Renal cortex interstitium (tissue), 11 donors: ENCODE data around the gene IL23A. TPM values are rescaled to one million over a fixed set of nuclear protein-coding genes. Genes with fewer than 3 reads are reported as not detected.
"Not testable (repeated sequence)": the region's sequence is repeated elsewhere in the genome, so short reads cannot be mapped to it uniquely, and the experiment has no call there.

Experiments used
- DNase-seq, 11 donors: peaks; one replicate each; pipeline ENCODE4 v3.0.0-alpha.2; 2013; ENCODE audit warnings: low read depth in 9 of 11, low spot score in 4 of 11; ENCODE audit errors: extremely low read depth in 1 of 11
- polyA plus RNA-seq, 3 donors: library from polyadenylated mRNA; unstranded; fragments of 120-200 nt; gene quantifications; one replicate each; pipeline ENCODE4 v1.2.1, GENCODE V29; 2013; ENCODE audit not compliant: insufficient read length in 3 of 3

Gene IL23A
- polyA plus RNA-seq, 3 donors: 0.67 to 1.2 (median 0.78) TPM

DNA sequence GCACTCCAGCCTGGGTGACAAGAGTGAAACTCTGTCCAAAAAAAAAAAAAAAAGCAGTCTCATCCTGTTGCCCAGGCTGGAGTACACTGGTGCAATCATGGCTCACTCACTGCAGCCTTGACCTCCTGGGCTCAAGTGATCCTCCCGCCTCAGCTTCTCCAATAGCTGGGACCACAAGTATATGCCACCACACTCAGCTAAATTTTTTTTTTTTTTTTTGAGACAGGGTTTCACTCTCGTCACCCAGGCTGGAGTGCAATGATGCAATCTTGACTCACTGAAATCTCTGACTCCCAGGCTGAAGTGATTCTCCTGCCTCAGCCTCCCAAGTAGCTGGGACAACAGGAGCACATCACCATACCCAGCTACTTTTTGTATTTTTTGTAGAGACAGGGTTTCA lies 17.7 kb upstream of the IL23A start:
- DNase-seq: no peak

GRCh38 chr12:56321610-56322009 lies 17.1 kb upstream of the IL23A start:
- not testable (repeated sequence) for DNase-seq

- no peak for DNase-seq
Observed at GRCh38 chr12:56324206-56324605, 14.5 kb upstream of the IL23A start.

DNA sequence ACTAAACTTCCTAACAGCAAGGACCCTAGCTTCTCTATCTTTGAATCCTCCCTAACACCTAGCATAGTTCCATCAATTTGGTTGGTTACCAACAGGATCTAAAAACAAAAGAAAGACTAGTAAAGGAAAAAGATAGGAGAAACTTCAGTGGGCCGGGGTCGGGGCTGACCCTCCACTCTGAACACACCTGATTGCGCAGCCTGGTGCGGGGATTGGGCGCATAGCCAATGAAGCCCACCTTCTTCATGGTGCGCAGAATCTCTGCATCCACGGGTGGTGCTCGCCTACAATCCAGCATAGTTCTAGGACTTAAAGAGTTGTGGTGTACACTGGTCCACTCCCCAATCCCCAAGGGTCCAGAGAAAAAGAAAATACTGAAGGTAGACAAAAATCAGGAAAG lies 12.6 kb upstream of the IL23A start:
- DNase-seq: no peak

DNA sequence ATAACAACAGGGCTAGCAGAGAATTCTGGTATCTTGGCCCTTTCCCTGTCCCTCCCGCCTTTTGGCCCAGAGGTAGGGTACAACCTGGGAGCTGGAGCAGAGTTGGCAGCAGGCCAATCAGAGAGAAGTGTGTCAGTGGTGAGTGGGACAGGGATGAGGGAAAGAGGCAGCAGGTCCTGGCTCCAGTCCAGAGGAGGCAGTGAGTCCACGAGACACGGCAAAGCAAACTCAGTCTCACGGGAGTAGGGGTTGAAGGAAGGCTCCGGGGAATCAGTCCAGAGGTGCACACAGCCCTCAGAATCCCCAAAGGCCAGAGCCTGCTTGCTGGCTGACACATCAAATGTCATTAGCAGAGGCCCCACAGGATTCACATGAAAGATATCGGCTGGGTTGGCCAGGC lies 12.2 kb upstream of the IL23A start:
- no peak for DNase-seq

DNA sequence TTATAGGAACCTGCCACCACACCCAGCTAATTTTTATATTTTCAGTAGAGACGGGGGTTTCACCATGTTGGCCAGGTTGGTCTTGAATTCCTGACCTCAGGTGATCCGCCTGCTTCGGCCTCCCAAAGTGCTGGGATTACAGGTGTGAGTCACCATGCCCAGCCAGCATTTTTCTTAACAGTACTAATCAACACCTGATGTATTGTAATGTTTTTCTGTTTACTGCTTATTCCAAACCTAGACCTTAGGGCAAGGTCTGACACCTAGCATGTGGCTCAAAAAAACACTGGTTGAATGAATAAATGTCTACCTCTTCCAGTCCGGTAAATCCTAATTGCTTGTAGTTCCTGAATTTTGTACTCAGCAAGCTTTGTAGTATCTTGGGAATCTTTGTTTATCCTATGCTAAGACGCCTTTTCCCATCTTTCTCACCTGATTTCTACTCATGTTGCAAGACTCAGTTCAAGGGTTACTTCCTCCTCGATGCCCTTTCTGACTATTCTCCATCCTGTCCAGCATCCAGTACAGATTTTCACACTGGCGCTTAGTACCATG lies 7.7 kb upstream of the IL23A start:
- no peak for DNase-seq

DNA sequence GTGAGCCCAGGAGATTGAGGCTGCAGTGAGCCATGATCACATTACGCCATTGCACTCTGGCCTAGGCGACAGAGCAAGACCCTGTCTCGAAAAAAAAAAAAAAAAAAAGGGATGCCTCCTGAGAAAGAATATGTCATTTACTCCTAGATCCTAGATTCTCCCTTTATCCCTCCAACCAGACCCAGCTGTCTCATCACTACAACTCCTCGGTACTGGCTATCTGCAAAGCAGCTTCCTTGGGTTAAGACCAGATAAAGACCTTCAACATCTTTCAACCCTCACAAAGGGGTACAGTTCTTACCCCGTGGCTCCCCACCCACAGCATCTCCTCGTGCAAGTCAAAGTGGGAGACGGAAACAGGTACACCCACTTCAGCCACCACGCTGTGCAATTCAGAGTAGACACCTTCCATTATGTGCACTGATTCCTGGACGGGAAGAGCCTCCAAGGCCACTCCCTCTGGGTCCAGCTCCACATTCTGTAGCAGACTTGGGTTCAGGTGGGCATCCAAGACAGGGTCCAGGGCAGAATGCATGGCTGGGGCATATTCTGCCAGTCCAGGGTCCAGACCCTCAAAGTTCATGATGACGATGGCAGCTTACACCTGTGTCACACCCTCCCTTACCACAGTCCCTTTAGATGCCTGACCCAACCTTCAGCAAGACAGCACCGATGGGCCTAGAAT lies 6.0 kb upstream of the IL23A start:
- no peak for DNase-seq

DNA sequence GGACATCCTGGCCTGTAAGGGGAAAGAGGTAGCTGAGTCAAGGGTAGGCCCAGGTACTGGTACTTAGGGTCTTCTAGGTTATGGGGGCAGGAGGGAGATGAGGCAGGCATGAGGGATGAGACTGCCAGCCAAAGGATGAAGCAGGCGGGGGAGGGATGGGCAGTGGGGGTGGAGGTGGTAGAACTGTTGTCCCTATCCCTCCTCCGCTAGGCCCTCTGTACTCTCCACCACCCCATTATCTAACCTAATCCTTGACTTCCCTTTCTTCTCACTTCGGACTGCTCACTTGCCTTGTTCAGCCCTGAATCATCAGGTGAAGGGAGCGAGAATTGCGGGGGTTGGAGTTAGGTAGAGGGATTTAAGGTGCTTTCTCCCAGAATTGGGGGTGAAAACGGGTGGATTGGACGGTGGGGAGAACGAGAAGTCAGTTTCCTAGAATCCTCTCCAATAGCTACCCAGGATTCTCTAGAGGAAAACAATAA lies 5.4 kb upstream of the IL23A start:
- no peak for DNase-seq

DNA sequence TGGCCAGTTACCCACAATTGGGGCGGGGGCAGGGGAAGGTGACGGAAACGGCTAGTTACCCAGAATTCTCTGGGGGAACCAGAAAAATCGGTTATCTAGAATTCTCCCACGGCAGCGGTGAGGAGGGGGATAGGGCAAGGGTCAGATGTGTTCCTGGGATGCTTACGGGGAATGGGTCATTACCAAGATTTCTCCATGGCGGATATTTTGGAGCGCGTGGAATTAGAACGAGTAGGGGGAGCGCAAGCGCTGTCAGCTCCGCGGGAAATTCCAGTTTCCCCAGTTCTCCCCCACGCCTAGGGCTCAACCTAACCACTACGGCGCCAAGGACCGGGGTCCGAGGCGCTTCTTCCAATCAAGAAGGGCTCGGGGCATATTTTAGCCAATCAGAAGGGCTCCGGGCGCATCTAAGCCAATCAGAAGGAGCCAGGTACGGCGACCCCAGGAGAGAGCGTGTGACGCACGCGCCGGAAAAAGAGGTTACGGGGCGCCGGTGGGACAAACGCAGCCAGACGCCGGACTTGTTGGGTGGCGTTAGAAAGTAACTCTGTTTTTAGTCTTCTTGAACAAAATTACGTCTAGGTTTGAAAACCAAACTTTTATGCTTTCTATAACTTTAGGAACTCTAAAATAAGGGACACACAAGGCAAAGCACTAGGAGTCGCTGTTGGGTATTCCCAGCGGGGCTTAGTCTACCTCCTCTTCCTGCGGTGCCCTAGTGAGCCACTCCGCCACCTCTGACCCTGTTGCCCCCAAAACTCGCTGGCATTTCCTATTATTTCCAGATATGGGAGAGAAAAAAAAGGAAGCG lies 4.8 kb upstream of the IL23A start, which contains the start of gene PAN2:
Gene PAN2 (minus strand): TSS at position 322 of the 811 bp plus-strand sequence. CDS start 906 bp downstream, outside the sequence.
- DNase-seq: peak; percentile 90 to 97 (median 95)

DNA sequence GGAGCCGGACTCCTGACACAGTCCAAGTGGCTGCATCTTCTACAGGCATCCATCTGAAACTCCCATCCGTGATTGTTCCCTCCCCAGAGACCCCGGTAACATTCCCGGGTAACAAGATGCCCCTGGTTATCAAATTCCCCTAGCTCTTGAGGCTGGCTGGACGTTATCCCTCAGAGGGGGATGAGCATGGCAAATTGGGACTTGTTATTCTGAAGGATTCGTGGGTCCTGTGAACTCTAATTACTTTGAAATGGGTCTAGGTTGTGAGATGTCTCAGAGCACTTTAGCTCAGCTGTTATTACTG lies 4.2 kb upstream of the IL23A start:
- peak in 2 of 11 donors; percentile 13 to 23 for DNase-seq

GRCh38 chr12:56335527-56335926 lies 3.2 kb upstream of the IL23A start:
- not testable (repeated sequence) for DNase-seq

- DNase-seq: no peak
Observed at GRCh38 chr12:56336361-56337167, 2.1 kb upstream of the IL23A start.

DNA sequence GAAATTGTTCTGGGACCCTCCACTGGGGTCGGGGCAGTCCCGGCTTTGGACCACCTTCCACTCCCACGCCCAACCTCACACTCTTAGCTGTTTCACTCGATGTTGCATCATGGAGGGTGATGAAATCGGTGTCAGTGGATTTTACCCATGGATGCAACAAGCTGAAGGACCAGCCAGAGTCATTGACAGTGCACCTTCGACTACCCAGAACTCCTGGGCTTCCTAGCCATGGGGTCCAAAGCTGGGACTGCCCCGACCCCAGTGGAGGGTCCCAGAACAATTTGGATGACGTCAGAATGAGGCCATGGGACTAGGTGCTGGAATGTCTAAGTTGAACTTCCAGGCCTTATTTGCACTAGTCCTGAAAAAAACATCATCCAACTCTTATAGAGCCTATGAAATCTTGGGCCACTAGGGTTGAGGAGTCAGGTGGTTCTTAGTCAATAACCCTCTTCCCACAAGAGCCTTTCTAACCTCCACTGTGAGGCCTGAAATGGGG lies 882 bp upstream of the IL23A start:
- no peak for DNase-seq

- no peak for DNase-seq
Observed at GRCh38 chr12:56339158-56339422, 406 bp downstream of the IL23A start.

DNA sequence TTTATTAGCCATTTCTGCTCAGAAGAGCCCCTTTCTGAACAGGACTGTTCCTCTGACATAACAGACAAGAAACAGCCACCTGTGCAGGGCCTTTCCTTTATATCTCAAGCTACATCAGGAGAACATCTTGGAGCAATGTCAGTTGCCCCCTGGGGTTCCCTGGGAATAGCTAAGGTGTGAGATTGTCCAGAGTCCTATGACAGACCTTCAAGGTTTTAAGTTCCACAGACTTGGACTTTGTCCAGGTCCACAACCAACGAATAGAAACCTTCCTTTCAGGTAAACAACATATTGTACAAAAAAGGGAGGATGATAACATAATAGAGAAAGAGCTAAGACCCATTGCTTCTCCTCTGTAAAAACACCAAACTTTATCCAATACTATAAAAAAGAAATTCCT lies 2.9 kb downstream of the IL23A start:
- DNase-seq: no peak

- DNase-seq: not testable (repeated sequence)
Observed at GRCh38 chr12:56342290-56342689, 3.6 kb downstream of the IL23A start.

DNA sequence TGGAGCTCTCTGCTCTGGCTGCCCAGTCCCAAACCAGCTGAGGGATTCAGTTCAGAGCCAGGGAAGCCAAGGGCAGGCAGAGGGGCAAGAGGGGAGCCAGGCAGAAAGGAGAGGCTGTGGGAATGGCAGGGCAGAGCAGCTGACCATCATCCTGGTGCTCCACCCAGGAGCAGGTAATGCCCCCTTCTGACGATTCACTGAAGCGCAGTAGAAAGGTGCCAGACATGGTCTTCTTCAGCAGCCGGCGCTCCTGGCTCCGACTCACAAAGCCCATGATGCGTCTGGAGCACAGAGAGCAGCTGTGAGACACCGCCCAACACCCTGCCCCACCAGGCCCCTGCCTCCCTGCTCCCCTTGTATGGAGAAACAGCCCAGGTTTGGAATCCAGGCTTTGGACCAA lies 8.0 kb downstream of the IL23A start:
- DNase-seq: no peak

DNA sequence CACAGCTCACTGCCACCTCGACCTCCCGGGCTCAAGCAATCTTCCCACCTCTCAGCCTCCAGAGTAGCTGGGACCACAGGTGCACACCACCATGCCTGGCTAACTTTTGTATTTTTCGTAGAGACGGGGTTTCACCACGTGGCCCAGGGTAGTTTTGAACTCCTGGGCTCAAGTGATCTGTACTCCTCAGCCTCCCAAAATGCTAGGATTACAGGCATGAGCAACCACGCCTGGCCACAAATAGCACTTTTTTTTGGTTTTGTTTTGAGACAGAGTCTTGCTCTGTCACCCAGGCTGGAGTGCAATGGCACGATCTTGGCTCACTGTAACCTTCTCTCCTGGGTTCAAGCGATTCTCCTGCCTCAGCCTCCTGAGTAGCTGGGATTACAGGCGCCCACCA lies 8.6 kb downstream of the IL23A start:
- DNase-seq: not testable (repeated sequence)

- DNase-seq: no peak
Observed at GRCh38 chr12:56348776-56349175, 10.1 kb downstream of the IL23A start.

DNA sequence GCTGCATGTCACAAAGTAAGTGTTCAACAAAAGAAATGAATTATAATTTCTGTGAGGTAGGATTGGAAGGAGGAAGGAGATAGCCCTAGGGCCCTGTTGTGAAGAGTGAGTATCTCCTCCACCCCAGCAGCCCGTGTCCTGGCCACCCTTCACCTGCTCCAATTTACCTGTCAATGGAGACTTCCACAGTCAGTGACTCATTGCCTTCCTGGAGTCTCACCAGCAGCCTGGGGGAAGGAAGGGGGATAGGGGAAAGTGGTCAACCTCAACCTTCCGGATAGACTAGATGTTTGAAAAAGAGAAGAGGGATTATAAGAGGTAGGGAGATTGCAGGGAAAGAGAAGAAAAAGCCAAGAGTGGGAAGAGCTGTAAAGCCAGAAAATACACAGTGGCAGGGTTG lies 12.0 kb downstream of the IL23A start:
- no peak for DNase-seq
